NOMO-1 (cell line): ENCODE measurements around the gene ACSL1.
"Not testable (repeated sequence)": the region's sequence is repeated elsewhere in the genome, so short reads cannot be mapped to it uniquely, and the experiment has no call there.

Experiments used
- DNase-seq, 2 experiments: peaks; one replicate each; lab custom pipeline; 2025; ENCODE audit not compliant: unreplicated experiment in 2 of 2; lab: John Stamatoyannopoulos, UW

Gene ACSL1

GRCh38 chr4:184762100-184762499 is 63.7 kb downstream of the ACSL1 start:
- DNase-seq = no peak

DNA sequence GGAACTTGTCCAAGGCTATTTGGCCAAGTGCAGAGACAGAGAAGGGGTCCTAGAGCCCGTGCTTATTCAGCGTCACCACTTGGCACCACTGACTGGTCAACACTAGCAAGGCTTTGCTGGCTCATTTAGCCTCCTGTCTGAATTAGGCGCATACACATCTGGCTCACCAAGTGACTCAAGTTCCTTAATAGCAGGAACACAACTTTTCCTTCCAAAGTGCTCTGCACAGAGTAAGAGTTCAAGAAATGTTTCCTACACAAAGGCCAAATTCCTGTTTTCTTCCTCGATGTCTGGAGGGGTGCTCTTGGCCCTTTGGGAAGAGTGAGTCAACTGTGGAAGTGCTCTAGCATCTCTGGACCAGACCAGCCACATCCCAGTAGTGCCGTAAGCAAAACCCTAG is 65.1 kb downstream of the ACSL1 start:
- no peak for DNase-seq

DNA sequence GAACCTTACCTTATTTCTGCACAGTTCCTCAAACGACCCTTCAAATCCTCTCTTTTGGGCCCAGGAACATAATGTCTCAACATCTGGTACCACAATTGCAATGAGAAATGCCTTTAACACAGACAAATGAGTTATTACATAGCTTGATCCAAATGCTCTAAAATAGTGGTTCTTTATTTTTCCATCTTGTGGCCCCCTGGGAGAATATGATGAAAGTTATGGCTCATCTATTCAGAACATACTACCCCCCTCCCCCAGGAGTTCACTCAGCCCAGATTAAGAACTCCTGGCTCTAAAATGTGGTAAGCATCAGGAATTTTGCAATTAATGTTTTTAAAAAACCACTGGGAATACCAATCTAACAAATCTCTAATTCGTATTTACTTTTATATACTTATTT is 68.0 kb downstream of the ACSL1 start:
- DNase-seq = no peak

GRCh38 chr4:184756399-184756798 is 69.4 kb downstream of the ACSL1 start:
- DNase-seq = no peak

GRCh38 chr4:184755278-184755677 is 70.5 kb downstream of the ACSL1 start:
- DNase-seq = no peak

- DNase-seq = no peak
These were observed 73.1 kb downstream of the ACSL1 start for GRCh38 chr4:184752496-184753275.

GRCh38 chr4:184751585-184751956 is 74.2 kb downstream of the ACSL1 start:
- peak in 1 of 2 experiments; percentile 40 for DNase-seq

GRCh38 chr4:184750926-184751584 is 74.7 kb downstream of the ACSL1 start:
- no peak for DNase-seq

DNA sequence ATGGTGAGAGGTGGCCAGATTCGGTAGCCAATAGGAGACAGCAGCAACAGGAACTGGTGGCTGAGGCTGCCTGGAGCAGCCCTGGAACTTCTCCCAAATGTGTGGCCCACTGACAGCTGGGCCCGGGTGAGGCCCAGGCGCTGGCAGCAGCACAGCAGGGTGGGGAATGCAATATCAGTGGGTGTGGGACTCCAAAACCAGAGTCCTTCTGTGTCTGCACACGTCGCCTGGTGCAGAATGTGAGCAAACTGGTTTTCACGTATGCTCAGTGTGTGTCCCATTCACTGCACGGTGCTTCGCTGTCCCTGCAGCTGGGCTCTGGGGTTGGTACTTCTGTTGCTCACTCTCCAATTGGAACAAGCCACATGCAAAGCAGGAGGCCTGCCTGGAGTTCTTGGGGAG is 77.5 kb downstream of the ACSL1 start:
- no peak for DNase-seq

GRCh38 chr4:184747034-184747830 is 78.5 kb downstream of the ACSL1 start:
- DNase-seq = no peak

DNA sequence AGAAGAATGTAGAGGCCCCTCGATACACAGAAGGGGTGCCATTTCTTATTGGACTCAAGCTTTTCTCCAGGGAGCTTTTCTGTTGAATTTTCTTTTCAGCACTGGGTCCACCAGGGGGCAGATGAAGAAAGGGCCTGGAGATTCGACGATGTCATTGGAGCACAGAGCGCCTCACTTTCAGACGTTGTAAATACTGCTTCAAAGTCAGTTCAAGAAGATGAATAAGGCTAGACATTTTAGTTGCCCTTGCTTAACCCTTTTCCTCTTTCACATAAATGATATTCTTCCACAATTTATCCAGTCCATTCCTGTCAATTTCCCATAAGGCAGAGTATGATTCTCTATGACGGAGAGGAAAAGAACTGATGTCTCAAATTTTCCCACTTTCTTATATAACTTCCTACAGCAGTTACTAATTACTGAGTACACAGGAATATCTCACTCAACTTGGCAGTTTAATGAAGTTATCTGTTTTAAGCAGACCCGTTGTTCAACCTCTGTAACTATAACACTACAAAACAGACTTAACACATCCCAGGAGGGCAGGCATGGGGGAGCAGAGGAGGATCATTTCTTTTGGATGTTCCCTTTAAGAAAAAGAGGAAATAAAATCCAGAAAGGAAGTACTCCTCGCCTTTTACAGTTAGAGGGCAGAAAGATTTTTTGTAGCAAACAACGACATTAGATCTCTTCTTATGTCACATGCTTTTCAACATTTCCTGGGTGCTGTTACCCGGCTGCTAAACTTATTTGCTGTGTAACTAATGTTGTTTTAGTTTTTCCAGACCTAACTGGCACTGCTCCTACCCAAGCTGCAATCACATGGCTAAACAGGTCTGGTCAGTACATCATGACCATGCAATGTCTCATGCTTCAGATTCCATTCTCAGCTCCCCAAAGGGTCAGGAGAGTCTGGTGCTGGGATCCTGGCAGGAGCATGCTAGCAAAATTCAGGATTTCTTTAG is 79.7 kb downstream of the ACSL1 start:
- peak; percentile 82 to 92 for DNase-seq

DNA sequence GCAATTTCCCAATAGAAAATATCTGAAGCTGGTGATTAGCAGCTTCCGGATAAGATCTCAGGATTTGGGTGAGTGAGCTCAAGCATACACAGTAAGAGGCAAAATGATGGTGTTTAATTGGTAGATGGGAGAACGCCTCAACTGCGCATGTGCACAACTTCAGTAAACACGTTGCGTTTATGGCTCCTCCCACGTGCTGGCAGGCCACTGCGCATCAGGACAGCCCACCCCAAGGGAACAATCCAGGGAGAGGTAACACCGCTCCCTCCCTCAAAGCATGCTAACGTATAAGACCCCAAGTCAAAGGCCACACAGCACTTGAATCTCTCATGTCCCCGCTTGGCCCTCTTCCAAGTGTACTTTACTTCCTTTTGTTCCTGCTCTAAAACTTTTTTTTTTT is 81.5 kb downstream of the ACSL1 start:
- DNase-seq = no peak

DNA sequence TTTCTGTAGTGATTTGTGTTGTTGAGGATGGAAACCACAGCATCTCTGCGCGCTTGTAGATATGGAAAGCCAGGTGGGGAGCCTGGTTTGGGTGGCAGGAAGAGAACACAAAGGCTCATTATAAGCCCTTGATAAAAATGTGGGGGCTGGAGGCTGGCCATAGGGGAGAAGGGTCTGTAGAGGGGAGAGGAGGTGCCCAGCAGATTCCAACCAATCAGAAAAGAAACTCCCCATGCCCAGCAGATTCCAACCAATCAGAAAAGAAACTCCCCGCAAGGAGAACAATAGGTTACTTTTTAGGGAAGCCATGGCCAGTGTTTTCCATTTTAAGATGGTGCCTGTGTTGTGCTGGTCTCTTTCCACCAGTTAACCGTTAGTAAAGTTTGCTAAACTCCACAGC is 82.1 kb downstream of the ACSL1 start:
- no peak for DNase-seq

DNA sequence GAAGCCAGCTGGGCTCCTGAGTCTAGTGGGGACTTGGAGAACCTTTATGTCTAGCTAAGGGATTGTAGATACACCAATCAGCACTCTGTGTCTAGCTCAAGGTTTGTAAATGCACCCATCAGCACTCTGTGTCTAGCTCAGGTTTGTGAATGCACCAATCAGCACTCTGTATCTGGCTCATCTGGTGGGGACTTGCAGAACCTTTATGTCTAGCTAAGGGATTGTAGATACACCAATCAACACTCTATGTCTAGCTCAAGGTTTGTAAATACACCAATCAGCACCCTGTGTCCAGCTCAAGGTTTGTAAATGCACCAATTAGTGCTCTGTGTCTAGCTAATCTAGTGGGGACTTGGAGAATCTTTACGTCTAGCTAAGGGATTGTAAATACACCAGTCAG is 84.1 kb downstream of the ACSL1 start:
- DNase-seq = not testable (repeated sequence)

DNA sequence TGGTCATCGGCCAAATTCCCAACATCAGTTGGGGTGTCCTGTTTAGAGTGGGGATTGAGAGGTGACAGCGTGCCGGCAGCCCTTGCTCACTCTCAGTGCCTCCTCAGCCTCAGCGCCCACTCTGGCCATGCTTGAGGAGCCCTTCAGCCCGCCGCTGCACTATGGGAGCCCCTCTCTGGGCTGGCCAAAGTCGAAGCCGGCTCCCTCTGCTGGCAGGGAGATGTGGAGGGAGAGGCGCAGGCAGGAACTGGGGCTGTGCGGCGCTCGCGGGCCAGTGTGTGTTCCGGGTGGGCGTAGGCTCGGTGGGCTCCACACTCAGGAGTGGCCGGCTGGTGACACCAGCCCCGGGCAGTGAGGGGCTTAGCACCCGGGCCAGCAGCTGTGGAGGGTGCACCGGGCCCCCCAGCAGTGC is 84.8 kb downstream of the ACSL1 start:
- no peak for DNase-seq

DNA sequence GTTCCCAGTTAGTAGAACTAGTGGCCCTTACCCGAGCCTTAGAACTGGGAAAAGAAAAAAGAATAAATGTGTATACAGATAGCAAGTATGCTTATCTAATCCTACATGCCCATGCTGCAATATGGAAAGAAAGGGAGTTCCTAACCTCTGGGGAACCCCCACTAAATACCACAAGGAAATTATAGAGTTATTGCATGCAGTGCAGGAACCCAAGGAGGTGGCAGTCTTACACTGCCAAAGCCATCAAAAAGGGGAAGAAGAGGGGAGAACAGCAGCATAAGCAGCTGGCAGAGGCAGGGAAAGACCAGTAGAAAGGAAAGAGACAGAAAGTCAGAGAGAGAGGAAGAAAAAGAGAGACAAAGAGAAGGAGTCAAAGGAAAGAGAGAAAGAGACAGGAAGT is 86.2 kb downstream of the ACSL1 start:
- peak; percentile 30 to 41 for DNase-seq

GRCh38 chr4:184734758-184735157 is 91.0 kb downstream of the ACSL1 start:
- no peak for DNase-seq

GRCh38 chr4:184733654-184734524 is 91.9 kb downstream of the ACSL1 start, which contains the start of gene CENPU:
Gene CENPU (minus strand): TSS chr4:184734096. CDS start chr4:184734062, 34 bp downstream.
- peak; percentile 98 to 99 for DNase-seq

DNA sequence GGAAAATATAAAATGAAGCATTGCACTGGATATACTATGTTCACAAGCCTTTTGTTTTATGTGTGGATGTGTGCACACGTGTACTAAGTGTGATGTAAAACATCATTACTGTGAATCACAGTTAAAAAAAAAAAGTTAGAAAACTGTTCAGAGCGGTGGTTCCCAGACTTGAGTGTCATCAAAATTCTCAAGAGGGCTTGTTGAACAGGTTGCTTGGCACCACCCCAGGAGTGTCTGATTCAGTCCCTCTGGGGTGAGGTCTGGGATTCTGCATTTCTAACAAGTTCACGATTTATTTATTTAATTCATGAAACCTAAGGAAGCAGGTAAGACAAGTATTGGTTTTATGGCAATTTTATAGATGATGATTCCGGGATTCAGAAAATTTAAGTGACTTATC is 93.6 kb downstream of the ACSL1 start:
- no peak for DNase-seq
